ENCODE measurements around the gene NUDT1. TPM values are rescaled to one million over a fixed set of nuclear protein-coding genes. Genes with fewer than 3 reads are reported as not detected.

Gene NUDT1
- polyA plus RNA-seq, 1 experiment = 22.0 TPM

DNA sequence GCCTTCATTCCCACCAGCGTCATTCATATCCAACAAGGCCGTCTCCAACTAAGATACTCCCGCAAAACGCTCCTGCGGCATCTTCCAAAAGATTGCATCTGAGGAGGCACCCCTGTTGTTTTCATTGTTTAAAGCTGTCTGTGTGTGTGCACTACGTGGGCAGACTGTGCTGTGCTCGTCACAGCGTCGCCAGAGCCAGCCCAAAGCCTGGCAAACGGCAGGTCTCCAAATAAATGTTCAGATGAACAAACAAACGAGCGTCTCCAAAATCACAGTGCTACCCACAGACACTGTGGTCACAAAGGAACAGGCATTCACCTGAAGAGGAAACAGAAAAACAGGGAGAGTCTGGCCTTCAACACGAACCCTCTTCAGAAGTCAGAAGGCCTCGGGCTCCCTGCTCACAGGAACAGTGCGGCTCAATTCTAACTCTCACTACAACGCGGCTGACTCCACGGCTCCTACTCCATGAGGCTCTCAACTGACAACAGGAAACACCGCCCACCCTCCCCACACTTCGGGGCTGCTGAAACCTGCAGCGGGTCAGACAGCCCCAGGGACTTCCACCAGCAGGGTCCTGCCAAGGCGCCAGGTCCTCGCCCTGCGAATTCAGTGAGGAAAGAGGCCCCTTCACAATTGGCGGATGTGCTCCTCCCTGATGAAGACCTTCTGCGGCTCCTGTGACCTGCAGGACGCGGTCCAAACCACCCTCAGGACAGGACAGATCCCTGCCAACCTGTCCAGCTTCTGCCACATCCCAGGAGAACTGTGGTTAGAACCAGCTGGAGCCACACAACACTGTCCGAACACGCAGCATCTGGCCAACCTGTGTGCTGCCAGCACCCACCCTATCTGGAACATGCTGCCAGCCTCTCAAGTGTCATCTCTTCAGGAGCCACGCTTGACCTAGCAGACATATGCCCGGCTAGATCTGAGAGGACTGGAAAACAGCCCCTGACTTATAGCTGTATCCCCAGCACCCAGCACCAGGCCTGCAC is 45.3 kb upstream of the NUDT1 start:
- CTCF ChIA-PET = interaction anchor here (0.7 to 1.7 kb wide), 4 partner anchors 7 to 152 kb away, joined by 3 read pairs; no protein-coding TSS in a partner anchor
- POLR2A ChIA-PET = no interaction called here
- no peak for DNase-seq (ENCODE audit: low read depth)
- Histone ChIP-seq H3K4me3 (ENCODE audit: low read depth, low read length) (no peak overlapping the region), H3K27me3 (ENCODE audit: control insufficient read depth, insufficient read depth, low read length) (no peaks in the 10 kb centered on the region), H3K36me3 (ENCODE audit: control insufficient read depth, insufficient read depth, low read length) (peaks cover 10% of the 10 kb centered on the region)
- TF ChIP-seq, protein P1, sequence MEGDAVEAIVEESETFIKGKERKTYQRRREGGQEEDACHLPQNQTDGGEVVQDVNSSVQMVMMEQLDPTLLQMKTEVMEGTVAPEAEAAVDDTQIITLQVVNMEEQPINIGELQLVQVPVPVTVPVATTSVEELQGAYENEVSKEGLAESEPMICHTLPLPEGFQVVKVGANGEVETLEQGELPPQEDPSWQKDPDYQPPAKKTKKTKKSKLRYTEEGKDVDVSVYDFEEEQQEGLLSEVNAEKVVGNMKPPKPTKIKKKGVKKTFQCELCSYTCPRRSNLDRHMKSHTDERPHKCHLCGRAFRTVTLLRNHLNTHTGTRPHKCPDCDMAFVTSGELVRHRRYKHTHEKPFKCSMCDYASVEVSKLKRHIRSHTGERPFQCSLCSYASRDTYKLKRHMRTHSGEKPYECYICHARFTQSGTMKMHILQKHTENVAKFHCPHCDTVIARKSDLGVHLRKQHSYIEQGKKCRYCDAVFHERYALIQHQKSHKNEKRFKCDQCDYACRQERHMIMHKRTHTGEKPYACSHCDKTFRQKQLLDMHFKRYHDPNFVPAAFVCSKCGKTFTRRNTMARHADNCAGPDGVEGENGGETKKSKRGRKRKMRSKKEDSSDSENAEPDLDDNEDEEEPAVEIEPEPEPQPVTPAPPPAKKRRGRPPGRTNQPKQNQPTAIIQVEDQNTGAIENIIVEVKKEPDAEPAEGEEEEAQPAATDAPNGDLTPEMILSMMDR (IDR thresholded peaks at IDR 0.05; ENCODE audit: insufficient read depth, low read depth, low read length) = no peak

DNA sequence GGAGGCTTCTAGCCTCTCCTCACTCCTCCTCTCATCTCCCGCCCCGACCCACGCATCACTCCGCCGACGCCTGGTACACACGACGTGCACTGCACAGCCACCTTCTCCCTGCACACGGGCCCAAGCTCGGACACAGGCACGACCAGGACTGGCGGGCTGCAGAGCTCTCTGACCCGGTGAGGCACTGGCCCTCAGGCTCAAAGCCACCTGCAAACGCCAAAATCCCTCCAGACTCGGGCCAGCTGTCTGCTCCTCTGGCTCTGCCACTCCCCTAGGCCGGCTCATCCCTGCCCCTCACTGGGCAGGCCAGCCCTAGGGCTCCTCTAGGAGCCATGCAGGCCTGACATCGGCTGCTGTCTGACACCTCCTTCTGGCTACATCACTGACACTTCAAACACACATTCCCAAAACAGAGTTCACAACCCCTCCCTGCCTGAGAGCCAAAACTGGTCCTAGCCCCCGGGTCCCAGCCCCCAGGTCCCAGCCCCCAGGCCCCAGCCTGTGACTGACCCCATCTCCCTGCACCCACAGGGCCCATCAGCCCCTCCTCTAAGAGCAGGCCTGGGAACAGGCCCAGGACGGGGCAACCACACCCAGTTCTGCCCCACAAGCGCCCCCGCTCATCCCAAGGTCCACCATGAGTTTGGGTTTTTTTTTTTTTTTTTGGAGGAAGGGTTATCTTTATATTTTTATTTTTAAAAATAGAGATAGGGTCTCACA is 44.4 kb upstream of the NUDT1 start:
- peaks cover 12% of the 10 kb centered on the region for H3K36me3 ChIP-seq (ENCODE audit: control insufficient read depth, insufficient read depth, low read length)
- CTCF ChIA-PET = interaction anchor here (0.7 kb wide), 1 partner anchor 18 kb away, joined by 3 read pairs; no protein-coding TSS in a partner anchor
- no peaks in the 10 kb centered on the region for H3K27me3 ChIP-seq (ENCODE audit: control insufficient read depth, insufficient read depth, low read length)
- no peak for DNase-seq (ENCODE audit: low read depth)
- POLR2A ChIA-PET = no interaction called here
- H3K4me3 ChIP-seq (ENCODE audit: low read depth, low read length) = no peak overlapping the region
- TF ChIP-seq, protein P1 (IDR thresholded peaks at IDR 0.05; ENCODE audit: insufficient read depth, low read depth, low read length) = no peak

DNA sequence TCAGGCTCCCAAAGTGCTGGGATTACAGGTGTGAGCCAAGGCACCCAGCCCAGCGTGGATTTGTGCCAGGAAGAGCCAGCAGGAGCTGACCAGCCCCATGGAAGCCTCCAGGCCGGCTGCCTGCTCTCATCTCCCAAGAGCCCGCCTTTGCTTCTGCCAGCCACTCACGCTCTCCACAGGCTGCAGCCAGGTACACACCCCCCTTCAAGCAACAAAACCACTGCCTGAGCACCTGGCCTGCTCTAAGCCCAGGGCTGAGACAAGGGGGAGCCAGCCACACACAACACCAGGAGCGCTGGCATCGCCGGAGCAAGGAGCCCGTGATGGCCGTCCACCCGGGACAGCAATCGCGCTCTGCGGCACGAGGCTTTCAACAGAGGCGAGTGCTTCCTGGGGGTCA is 43.8 kb upstream of the NUDT1 start:
- Histone ChIP-seq H3K36me3 (ENCODE audit: control insufficient read depth, insufficient read depth, low read length) (peaks cover 12% of the 10 kb centered on the region), H3K27me3 (ENCODE audit: control insufficient read depth, insufficient read depth, low read length) (no peaks in the 10 kb centered on the region), H3K4me3 (ENCODE audit: low read depth, low read length) (no peak overlapping the region)
- CTCF ChIA-PET = no interaction called here
- TF ChIP-seq, protein P1 (IDR thresholded peaks at IDR 0.05; ENCODE audit: insufficient read depth, low read depth, low read length) = no peak
- no peak for DNase-seq (ENCODE audit: low read depth)
- POLR2A ChIA-PET = no interaction called here

DNA sequence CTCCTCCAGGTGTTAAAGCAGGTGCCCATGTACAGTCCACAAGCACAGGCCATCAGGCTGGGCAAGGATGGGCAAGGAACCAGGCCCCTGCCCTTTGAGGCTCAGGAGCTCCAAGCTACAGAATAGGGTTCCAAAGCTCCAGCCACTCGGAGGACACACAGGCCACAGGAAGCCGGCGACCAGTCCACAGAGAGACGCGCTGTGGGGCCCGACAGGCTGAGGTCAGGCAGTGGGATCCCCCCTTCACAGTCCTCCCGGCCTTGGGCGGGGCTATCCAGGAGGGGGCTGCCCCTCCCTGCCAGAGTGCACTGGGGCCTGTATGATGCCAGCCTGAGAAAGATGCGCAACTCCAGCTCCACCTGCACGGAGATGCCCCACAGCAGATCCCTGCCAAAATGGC is 43.3 kb upstream of the NUDT1 start:
- POLR2A ChIA-PET = no interaction called here
- no peak overlapping the region for H3K4me3 ChIP-seq (ENCODE audit: low read depth, low read length)
- TF ChIP-seq, protein P1 (IDR thresholded peaks at IDR 0.05; ENCODE audit: insufficient read depth, low read depth, low read length) = no peak
- no peak for DNase-seq (ENCODE audit: low read depth)
- CTCF ChIA-PET = no interaction called here
- peaks cover 12% of the 10 kb centered on the region for H3K36me3 ChIP-seq (ENCODE audit: control insufficient read depth, insufficient read depth, low read length)
- no peaks in the 10 kb centered on the region for H3K27me3 ChIP-seq (ENCODE audit: control insufficient read depth, insufficient read depth, low read length)

DNA sequence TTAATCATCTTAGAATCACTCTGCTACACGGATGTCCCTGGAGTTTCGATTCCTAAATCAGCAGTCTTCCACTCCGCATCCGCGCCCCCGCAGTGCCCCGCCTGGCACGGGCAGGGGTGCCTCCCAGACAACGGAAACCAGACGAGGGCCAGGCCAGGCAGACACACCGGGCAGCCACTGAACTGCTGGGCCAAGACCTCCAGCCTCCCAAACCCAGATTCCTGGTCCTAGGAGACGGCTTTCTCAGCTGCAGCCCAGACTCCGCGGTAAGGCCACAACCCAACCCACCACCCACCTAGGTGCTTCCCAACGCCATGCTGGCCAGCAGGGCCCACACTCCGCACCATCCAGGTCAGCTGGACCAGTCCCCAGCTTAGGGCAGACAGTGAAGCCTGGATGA is 42.5 kb upstream of the NUDT1 start:
- Histone ChIP-seq H3K36me3 (ENCODE audit: control insufficient read depth, insufficient read depth, low read length) (peaks cover 12% of the 10 kb centered on the region), H3K4me3 (ENCODE audit: low read depth, low read length) (no peak overlapping the region), H3K27me3 (ENCODE audit: control insufficient read depth, insufficient read depth, low read length) (no peaks in the 10 kb centered on the region)
- ChIA-PET POLR2A (no interaction called here), CTCF (no interaction called here)
- TF ChIP-seq, protein P1 (IDR thresholded peaks at IDR 0.05; ENCODE audit: insufficient read depth, low read depth, low read length) = no peak
- no peak for DNase-seq (ENCODE audit: low read depth)
